OCI-LY1 (cell line): Measurements from ENCODE around the gene NMB.
"Not testable (repeated sequence)": the region's sequence is repeated elsewhere in the genome, so short reads cannot be mapped to it uniquely, and the experiment has no call there.

ENCODE experiments used
- H2AFZ ChIP-seq: fragments of 200-600 bp; sonication (generic), shearing (Covaris generic); 2 replicates; pipeline ENCODE4 v1.6.0; 2014; ENCODE audit warnings: antibody characterized with exemption, mild to moderate bottlenecking, low read length
- H3F3A ChIP-seq: fragments of 200-600 bp; sonication (generic), shearing (Covaris generic); 2 replicates; pipeline ENCODE4 v1.6.0; 2014; ENCODE audit warnings: mild to moderate bottlenecking, antibody characterized with exemption, low read length, moderate library complexity; ENCODE audit not compliant: insufficient read depth
- H3K27ac ChIP-seq: fragments of 200-600 bp; sonication (generic); 2 replicates; pipeline ENCODE4 v1.5.1; 2014; ENCODE audit warnings: low read length, mixed run types, mild to moderate bottlenecking, low read depth; ENCODE audit not compliant: poor library complexity, severe bottlenecking
- H3K27me3 ChIP-seq: fragments of 200-600 bp; sonication (generic); 2 replicates; pipeline ENCODE4 v1.6.0; 2014; ENCODE audit warnings: antibody characterized with exemption, mild to moderate bottlenecking, low read length, moderate library complexity; ENCODE audit not compliant: insufficient read depth
- H3K36me3 ChIP-seq: fragments of 200-600 bp; sonication (generic); 2 replicates; pipeline ENCODE4 v1.6.1; 2014; ENCODE audit warnings: mild to moderate bottlenecking, antibody characterized with exemption, low read length, moderate library complexity, mixed read lengths; ENCODE audit not compliant: insufficient read depth
- H3K4me1 ChIP-seq: fragments of 200-600 bp; sonication (generic); 2 replicates; pipeline ENCODE4 v1.5.1; 2014; ENCODE audit warnings: mild to moderate bottlenecking, low read length, moderate library complexity; ENCODE audit not compliant: insufficient read depth, severe bottlenecking
- H3K4me2 ChIP-seq: fragments of 200-600 bp; sonication (generic), shearing (Covaris generic); 2 replicates; pipeline ENCODE4 v1.6.1; 2014; ENCODE audit warnings: low read length
- H3K4me3 ChIP-seq: fragments of 200-600 bp; sonication (generic); 2 replicates; pipeline ENCODE4 v1.5.1; 2014; ENCODE audit warnings: low read length, low read depth, mild to moderate bottlenecking, mixed read lengths; ENCODE audit not compliant: poor library complexity, severe bottlenecking
- H3K79me2 ChIP-seq: fragments of 200-600 bp; shearing (Covaris generic); 2 replicates; pipeline ENCODE4 v1.6.1; 2016; ENCODE audit warnings: mixed run types, low read length, mixed read lengths; ENCODE audit not compliant: insufficient read depth
- H3K9ac ChIP-seq: fragments of 200-600 bp; sonication (generic), shearing (Covaris generic); 2 replicates; pipeline ENCODE4 v1.6.1; 2014; ENCODE audit warnings: mild to moderate bottlenecking, low read length, mixed read lengths
- H3K9me2 ChIP-seq: fragments of 200-600 bp; sonication (generic), shearing (Covaris generic); 2 replicates; pipeline ENCODE4 v1.6.1; 2014; ENCODE audit warnings: low read depth, mild to moderate bottlenecking, low read length, mixed read lengths
- H3K9me3 ChIP-seq: fragments of 200-600 bp; shearing (Covaris generic); 2 replicates; pipeline ENCODE4 v1.6.1; 2014; ENCODE audit warnings: low read length, mixed read lengths
- H4K20me1 ChIP-seq: fragments of 200-600 bp; sonication (generic), shearing (Covaris generic); 2 replicates; pipeline ENCODE4 v1.6.0; 2016; ENCODE audit warnings: mild to moderate bottlenecking, low read length; ENCODE audit not compliant: insufficient read depth
- EZH2 ChIP-seq: fragments of 200-600 bp; sonication (generic), shearing (Covaris generic); IDR thresholded peaks from 2 replicates; pipeline ENCODE4 v1.8.0; 2017; ENCODE audit warnings: borderline replicate concordance, mixed run types, mild to moderate bottlenecking, antibody characterized with exemption, low read length, moderate library complexity, mixed read lengths
- TF ChIP-seq, protein P1 (sequence below): fragments of 200-600 bp; sonication (generic), shearing (Covaris generic); IDR thresholded peaks from 2 replicates; pipeline ENCODE4 v1.5.1; 2017; ENCODE audit warnings: mild to moderate bottlenecking, antibody characterized with exemption, low read length, moderate library complexity, mixed read lengths

NMB gene

DNA sequence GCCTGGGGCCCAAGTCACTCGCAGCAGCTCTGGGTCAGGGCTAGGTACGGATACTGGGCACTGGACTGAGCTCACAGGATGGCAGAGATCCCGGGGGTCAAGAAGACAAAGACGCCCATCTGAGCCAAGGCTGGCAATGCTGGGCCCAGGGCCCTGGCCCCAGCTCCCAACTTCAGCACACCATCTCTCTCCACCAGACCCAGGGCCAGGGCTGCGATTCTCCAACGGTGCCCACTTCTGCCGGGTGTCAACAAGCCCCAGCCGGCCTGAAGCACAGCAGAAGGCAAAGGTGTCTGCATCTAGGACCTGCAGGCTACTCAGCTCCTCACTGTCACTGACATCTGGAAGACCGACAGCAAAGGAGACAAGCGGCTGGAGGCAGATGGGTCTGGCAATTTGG, 12.5 kb downstream of the NMB start:
- TF ChIP-seq EZH2: no peak
- TF ChIP-seq, protein P1, sequence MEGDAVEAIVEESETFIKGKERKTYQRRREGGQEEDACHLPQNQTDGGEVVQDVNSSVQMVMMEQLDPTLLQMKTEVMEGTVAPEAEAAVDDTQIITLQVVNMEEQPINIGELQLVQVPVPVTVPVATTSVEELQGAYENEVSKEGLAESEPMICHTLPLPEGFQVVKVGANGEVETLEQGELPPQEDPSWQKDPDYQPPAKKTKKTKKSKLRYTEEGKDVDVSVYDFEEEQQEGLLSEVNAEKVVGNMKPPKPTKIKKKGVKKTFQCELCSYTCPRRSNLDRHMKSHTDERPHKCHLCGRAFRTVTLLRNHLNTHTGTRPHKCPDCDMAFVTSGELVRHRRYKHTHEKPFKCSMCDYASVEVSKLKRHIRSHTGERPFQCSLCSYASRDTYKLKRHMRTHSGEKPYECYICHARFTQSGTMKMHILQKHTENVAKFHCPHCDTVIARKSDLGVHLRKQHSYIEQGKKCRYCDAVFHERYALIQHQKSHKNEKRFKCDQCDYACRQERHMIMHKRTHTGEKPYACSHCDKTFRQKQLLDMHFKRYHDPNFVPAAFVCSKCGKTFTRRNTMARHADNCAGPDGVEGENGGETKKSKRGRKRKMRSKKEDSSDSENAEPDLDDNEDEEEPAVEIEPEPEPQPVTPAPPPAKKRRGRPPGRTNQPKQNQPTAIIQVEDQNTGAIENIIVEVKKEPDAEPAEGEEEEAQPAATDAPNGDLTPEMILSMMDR: no peak
- H3K9me3 ChIP-seq: no peaks in the 10 kb centered on the region
- H4K20me1 ChIP-seq: no peaks in the 10 kb centered on the region
- H3K4me3 ChIP-seq: no peak overlapping the region
- H2AFZ ChIP-seq: no peak overlapping the region
- no peak overlapping the region for H3K4me2 ChIP-seq
- no peaks in the 10 kb centered on the region for H3K9me2 ChIP-seq
- H3K79me2 ChIP-seq: no peaks in the 10 kb centered on the region
- H3K36me3 ChIP-seq: peaks cover 89% of the 10 kb centered on the region
- H3F3A ChIP-seq: no peaks in the 10 kb centered on the region
- no peak overlapping the region for H3K27ac ChIP-seq
- H3K27me3 ChIP-seq: no peaks in the 10 kb centered on the region
- no peaks in the 10 kb centered on the region for H3K4me1 ChIP-seq
- H3K9ac ChIP-seq: no peak overlapping the region

DNA sequence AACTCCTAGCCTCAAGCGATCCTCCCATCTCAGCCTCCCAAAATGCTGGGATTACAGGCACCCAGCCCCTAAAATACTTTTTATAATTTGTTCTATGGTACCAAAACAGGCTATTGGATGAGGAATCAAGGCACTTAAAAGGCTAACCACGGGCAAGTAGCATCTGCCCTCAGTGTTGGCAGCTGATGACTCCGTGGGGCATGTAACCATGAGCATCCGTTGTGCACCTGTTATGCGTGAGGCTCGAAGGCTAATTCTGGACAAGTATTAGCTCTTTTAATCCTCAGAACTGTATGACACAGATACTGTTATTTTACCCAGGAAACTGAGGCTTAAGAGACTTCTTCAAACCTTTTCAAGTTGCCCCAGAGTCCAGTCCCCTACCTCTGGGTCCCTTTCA, 14.2 kb downstream of the NMB start:
- H2AFZ ChIP-seq: no peak overlapping the region
- no peaks in the 10 kb centered on the region for H3K79me2 ChIP-seq
- H3K27ac ChIP-seq: no peak overlapping the region
- H3K9me2 ChIP-seq: no peaks in the 10 kb centered on the region
- H3K9ac ChIP-seq: no peak overlapping the region
- TF ChIP-seq, protein P1: no peak
- TF ChIP-seq EZH2: no peak
- no peaks in the 10 kb centered on the region for H3K4me1 ChIP-seq
- no peaks in the 10 kb centered on the region for H3K27me3 ChIP-seq
- no peaks in the 10 kb centered on the region for H3F3A ChIP-seq
- H4K20me1 ChIP-seq: no peaks in the 10 kb centered on the region
- H3K4me2 ChIP-seq: no peak overlapping the region
- H3K9me3 ChIP-seq: no peaks in the 10 kb centered on the region
- no peak overlapping the region for H3K4me3 ChIP-seq
- H3K36me3 ChIP-seq: peaks cover 91% of the 10 kb centered on the region

DNA sequence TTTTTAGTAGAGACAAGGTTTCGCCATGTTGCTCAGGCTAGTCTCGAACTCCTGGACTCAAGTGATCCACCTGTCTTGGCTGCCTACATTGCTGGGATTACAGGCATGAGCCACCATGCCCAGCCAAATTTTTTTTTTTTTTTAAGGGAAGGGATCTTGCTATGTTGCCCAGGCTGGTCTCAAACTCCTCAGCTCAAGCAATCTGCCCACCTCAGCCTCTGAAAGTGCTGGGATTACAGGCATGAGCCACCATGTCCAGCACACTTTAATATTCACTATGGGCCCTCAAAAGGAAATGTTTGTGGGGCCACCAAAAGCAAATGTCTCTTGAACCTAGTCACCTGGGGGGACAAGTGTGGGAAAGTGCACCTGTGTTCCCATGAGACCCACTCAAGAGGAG, 15.4 kb downstream of the NMB start:
- H3K9ac ChIP-seq, H3K9me2 ChIP-seq, H3K9me3 ChIP-seq, H2AFZ ChIP-seq, H3K4me2 ChIP-seq, H3K4me3 ChIP-seq, H3K4me1 ChIP-seq, H3F3A ChIP-seq, H4K20me1 ChIP-seq, H3K27ac ChIP-seq, H3K79me2 ChIP-seq, H3K27me3 ChIP-seq: not testable (repeated sequence)
- H3K36me3 ChIP-seq: peaks cover 90% of the 10 kb centered on the region

DNA sequence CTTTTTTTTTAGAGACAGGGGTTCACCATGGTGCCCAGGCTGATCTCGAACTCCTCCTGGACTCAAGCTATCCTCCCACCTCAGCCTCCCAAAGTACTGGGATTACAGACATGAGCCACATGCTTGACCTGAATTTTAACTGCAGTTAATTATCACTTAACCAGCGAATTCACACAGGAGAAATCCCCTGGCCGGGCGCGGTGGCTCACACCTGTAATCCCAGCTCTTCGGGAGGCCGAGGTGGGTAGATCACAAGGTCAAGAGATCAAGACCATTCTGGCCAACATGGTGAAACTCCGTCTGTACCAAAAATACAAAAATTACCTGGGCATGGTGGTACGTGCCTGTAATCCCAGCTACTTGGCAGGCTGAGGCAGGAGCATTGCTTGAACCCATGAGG, 16.1 kb downstream of the NMB start:
- H3K4me3 ChIP-seq, H3K27ac ChIP-seq, H3K27me3 ChIP-seq, H2AFZ ChIP-seq, H3K9me2 ChIP-seq, H3K79me2 ChIP-seq, H3K4me1 ChIP-seq, H3K9me3 ChIP-seq, H3K9ac ChIP-seq, H3K4me2 ChIP-seq, H4K20me1 ChIP-seq, H3F3A ChIP-seq: not testable (repeated sequence)
- H3K36me3 ChIP-seq: peaks cover 84% of the 10 kb centered on the region
